ES-I3 (cell line): Measurements from ENCODE around the gene SLC25A43.
"Not testable (repeated sequence)": the region's sequence is repeated elsewhere in the genome, so short reads cannot be mapped to it uniquely, and the experiment has no call there.

Experiments
- H3K36me3 ChIP-seq: 2 replicates; pipeline ENCODE4 v1.6.1; 2013; ENCODE audit warnings: mild to moderate bottlenecking, low read length, control low read depth, moderate library complexity; ENCODE audit not compliant: insufficient read depth
- H3K4me1 ChIP-seq: 2 replicates; pipeline ENCODE4 v1.6.1; 2013; ENCODE audit warnings: mild to moderate bottlenecking, control low read depth, low read length; ENCODE audit not compliant: insufficient read depth
- H3K9ac ChIP-seq: 2 replicates; pipeline ENCODE4 v1.6.1; 2013; ENCODE audit warnings: low read depth, mild to moderate bottlenecking, low read length, moderate library complexity
- H3K9me3 ChIP-seq: 2 replicates; pipeline ENCODE4 v1.6.1; 2013; ENCODE audit warnings: mild to moderate bottlenecking, low read length, moderate library complexity; ENCODE audit not compliant: control insufficient read depth, insufficient read depth

Gene SLC25A43

DNA sequence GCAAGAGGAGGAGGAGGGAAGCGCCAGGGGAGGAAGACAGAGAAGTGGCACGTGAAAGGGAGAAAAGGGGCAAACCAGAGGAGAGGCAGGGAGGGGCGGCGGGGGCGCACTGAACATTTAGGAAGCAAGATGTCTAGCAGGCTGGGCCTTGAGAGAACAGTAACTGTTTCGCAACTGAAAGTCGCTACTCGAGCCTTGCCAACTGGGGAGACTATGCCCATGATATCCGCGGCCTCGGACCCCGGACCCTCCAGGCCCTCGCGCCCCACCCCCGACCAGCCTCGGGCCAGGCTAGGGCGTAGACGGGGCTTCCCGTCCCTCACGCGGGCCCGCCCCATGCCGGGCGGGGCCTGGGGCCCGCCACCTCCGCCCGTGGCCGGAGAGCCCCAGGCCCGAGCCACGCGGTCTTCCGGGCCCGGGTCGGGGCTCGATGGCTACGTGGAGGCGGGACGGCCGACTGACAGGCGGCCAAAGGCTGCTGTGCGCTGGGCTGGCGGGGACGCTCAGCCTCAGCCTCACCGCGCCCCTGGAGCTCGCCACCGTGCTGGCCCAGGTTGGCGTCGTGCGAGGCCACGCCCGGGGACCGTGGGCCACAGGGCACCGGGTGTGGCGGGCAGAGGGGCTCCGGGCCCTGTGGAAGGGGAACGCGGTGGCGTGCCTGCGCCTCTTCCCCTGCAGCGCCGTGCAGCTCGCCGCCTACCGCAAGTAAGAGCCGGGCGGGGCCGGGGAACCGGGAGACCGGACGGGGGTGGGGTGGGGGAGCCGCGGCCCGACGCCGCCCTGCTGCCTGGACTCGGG lies at the start of gene SLC25A43:
Gene SLC25A43, plus strand, starts transcription at position 363 of the 798 bp plus-strand sequence. Its CDS starts 68 bp downstream, at position 431.
- H3K9ac ChIP-seq: peak within 1 kb of the TSS; percentile 46
- H3K4me1 ChIP-seq: no peaks in the 10 kb centered on the region; the same call in 1 of the 2 replicates
- H3K9me3 ChIP-seq: no peaks in the 10 kb centered on the region
- H3K36me3 ChIP-seq: no peaks in the 10 kb centered on the region

GRCh38 chrX:119359618-119360382 lies 39.3 kb upstream of the SLC25A43 start:
- Histone ChIP-seq H3K36me3 (no peaks in the 10 kb centered on the region), H3K4me1 (no peaks in the 10 kb centered on the region), H3K9me3 (no peaks in the 10 kb centered on the region), H3K9ac (no peak overlapping the region)

DNA sequence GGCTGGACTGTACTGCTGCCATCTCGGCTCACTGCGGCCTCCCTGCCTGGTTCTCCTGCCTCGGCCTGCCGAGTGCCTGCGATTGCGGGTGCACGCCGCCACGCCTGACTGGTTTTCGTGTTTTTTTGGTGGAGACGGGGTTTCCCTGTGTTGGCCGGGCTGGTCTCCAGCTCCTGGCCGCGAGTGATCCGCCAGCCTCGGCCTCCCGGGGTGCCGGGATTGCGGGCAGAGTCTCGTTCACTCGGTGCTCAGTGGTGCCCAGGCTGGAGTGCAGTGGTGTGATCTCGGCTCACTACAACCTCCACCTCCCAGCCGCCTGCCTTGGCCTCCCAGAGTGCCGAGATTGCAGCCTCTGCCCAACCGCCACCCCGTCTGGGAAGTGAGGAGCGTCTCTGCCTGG lies 37.7 kb upstream of the SLC25A43 start:
- H3K36me3 ChIP-seq, H3K9ac ChIP-seq, H3K9me3 ChIP-seq, H3K4me1 ChIP-seq: not testable (repeated sequence)

GRCh38 chrX:119362074-119362473 lies 37.1 kb upstream of the SLC25A43 start:
- not testable (repeated sequence) for H3K9me3 ChIP-seq, H3K36me3 ChIP-seq, H3K4me1 ChIP-seq

DNA sequence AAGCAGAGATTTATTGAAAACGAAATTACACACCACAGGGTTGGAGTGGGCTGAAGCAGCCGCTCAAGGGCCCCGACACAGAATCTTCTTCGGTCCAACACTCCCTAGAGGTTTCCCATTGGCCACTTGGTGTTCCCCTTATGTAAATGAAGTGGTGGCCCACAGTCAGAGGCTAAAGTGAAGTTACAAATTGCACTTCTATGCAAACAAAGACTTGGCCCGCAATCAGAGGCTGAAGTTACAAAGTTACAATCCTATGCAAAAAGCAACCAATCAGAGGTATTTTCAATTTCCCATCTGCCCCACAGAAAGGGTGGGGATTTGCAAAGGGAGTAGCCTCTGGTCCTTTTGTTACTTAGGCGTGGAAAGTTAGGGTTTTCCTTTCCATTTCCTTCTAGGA lies 35.7 kb upstream of the SLC25A43 start:
- no peak overlapping the region for H3K9ac ChIP-seq
- no peaks in the 10 kb centered on the region for H3K36me3 ChIP-seq
- H3K9me3 ChIP-seq: no peaks in the 10 kb centered on the region
- H3K4me1 ChIP-seq: no peaks in the 10 kb centered on the region

More at GRCh38 chrX:119362074-119362473, 37.1 kb upstream of the SLC25A43 start:
- not testable (repeated sequence) for H3K9ac ChIP-seq

GRCh38 chrX:119371861-119372260 lies 27.3 kb upstream of the SLC25A43 start:
- H3K36me3 ChIP-seq, H3K9ac ChIP-seq, H3K9me3 ChIP-seq: not testable (repeated sequence)
- peaks cover 12% of the 10 kb centered on the region for H3K4me1 ChIP-seq

DNA sequence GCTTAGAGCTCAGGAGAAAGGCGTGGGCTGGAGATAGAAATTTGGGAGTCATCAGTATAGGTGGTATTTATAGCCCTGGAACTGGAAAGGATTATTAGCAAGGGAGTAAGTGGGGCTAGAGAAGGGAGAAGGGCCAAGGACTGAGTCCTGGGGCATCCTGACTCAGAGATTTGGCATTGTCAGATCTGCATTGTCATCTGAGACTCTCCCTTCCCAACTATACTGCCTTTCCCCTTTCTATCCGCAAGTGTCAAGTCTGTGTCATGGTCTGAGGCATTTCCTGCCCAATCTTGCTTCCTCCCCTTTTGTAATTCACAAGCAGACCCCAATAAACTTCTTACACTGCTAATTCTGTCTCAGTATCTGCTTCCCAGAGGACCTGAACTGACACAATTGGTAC lies 24.4 kb upstream of the SLC25A43 start:
- H3K36me3 ChIP-seq: no peaks in the 10 kb centered on the region
- H3K4me1 ChIP-seq: peaks cover 12% of the 10 kb centered on the region
- no peaks in the 10 kb centered on the region for H3K9me3 ChIP-seq
- no peak overlapping the region; the same call in 1 of the 2 replicates for H3K9ac ChIP-seq

- Histone ChIP-seq H3K36me3 (no peaks in the 10 kb centered on the region), H3K9ac (no peak overlapping the region), H3K9me3 (no peaks in the 10 kb centered on the region), H3K4me1 (peaks cover 12% of the 10 kb centered on the region)
Measured at GRCh38 chrX:119375561-119375960, 23.6 kb upstream of the SLC25A43 start.

GRCh38 chrX:119376312-119376711 lies 22.8 kb upstream of the SLC25A43 start:
- Histone ChIP-seq H3K4me1 (peaks cover 17% of the 10 kb centered on the region), H3K9me3 (no peaks in the 10 kb centered on the region), H3K9ac (no peak overlapping the region), H3K36me3 (no peaks in the 10 kb centered on the region)

GRCh38 chrX:119381349-119381944 lies 17.7 kb upstream of the SLC25A43 start:
- Histone ChIP-seq H3K9ac (no peak overlapping the region), H3K4me1 (peaks cover 16% of the 10 kb centered on the region), H3K36me3 (no peaks in the 10 kb centered on the region), H3K9me3 (no peaks in the 10 kb centered on the region)

GRCh38 chrX:119382606-119383005 lies 16.5 kb upstream of the SLC25A43 start:
- no peaks in the 10 kb centered on the region for H3K9me3 ChIP-seq
- H3K4me1 ChIP-seq: peaks cover 16% of the 10 kb centered on the region
- H3K36me3 ChIP-seq: no peaks in the 10 kb centered on the region
- H3K9ac ChIP-seq: no peak overlapping the region

- H3K9ac ChIP-seq, H3K9me3 ChIP-seq: not testable (repeated sequence)
Measured at GRCh38 chrX:119386685-119387084, 12.5 kb upstream of the SLC25A43 start.

DNA sequence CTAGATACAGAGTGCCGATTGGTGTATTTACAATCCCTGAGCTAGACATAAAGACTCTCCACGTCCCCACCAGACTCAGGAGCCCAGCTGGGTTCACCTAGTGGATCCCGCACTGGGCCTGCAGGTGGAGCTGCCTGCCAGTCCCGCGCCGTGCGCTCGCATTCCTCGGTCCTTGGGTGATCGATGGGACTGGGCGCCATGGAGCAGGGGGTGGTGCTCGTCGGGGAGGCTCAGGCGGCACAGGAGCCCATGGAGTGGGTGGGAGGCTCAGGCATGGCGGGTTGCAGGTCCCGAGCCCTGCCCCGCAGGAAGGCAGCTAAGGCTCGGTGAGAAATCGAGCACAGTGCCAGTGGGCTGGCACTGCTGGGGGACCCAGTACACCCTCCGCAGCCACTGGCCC lies 11.7 kb upstream of the SLC25A43 start:
- H3K9ac ChIP-seq, H3K9me3 ChIP-seq, H3K36me3 ChIP-seq: not testable (repeated sequence)
- H3K4me1 ChIP-seq: peaks cover 15% of the 10 kb centered on the region

More at GRCh38 chrX:119386685-119387084, 12.5 kb upstream of the SLC25A43 start:
- H3K4me1 ChIP-seq: peaks cover 20% of the 10 kb centered on the region
- H3K36me3 ChIP-seq: not testable (repeated sequence)

DNA sequence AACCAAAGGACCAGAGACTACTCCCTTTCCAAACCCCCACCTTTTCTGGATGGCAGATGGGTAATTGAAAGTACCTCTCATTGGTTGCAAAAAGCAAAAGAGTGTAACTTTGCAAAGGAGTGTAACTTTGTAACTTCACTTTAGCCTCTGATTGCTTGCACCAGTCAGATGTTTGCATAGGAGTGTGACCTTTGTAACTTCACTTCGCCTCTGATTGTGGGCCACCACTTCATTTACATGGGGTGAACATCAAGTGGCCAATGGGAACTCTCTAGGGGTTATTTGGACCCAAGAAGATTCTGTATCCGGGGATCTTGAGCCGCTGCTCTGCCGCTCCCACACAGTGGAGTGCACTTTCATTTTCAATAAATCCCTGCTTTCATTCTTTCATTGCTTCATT lies 9.9 kb upstream of the SLC25A43 start:
- Histone ChIP-seq H3K36me3 (no peaks in the 10 kb centered on the region), H3K9ac (no peak overlapping the region), H3K9me3 (no peaks in the 10 kb centered on the region), H3K4me1 (peaks cover 12% of the 10 kb centered on the region)
